ENCODE measurements around the gene MED13L.

DNA sequence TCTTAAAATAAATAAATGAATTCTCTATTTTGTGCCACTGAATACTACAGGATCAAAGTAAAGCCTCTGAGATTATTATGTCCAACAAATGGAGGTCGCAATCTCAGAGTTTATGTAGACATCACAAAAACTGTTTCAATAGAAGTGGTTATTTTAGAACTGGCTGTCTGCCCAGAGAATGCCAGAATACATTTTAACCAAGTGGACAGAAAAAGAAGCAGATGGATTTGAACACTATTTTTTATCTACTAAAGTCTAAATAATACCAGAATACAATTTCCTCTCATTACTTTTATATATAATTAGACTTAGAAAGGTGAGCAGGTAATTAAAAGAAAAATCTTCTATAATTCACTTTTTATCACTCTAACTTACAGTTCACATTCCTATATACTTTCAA is 118.3 kb downstream of the MED13L start:
- TF ChIP-seq, protein P1, sequence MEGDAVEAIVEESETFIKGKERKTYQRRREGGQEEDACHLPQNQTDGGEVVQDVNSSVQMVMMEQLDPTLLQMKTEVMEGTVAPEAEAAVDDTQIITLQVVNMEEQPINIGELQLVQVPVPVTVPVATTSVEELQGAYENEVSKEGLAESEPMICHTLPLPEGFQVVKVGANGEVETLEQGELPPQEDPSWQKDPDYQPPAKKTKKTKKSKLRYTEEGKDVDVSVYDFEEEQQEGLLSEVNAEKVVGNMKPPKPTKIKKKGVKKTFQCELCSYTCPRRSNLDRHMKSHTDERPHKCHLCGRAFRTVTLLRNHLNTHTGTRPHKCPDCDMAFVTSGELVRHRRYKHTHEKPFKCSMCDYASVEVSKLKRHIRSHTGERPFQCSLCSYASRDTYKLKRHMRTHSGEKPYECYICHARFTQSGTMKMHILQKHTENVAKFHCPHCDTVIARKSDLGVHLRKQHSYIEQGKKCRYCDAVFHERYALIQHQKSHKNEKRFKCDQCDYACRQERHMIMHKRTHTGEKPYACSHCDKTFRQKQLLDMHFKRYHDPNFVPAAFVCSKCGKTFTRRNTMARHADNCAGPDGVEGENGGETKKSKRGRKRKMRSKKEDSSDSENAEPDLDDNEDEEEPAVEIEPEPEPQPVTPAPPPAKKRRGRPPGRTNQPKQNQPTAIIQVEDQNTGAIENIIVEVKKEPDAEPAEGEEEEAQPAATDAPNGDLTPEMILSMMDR (optimal IDR thresholded peaks at IDR 0.05 in 1 of 3, IDR thresholded peaks at IDR 0.05 in 1 of 3, conservative IDR thresholded peaks at IDR 0.05 in 1 of 3; ENCODE audit: extremely low read depth in 1 of 3, insufficient read depth in 2 of 3, low read length in 3 of 3), result no peak
- no peak for TF ChIP-seq EZH2 (IDR thresholded peaks at IDR 0.05; ENCODE audit: low read length)

Data from keratinocyte (primary cell).